ENCODE data around the gene PDE4B. TPM values are rescaled to one million over a fixed set of nuclear protein-coding genes. Genes with fewer than 3 reads are reported as not detected.

The PDE4B gene
- total RNA-seq, 1 donor from 2014 or later, result 1.2 TPM

DNA sequence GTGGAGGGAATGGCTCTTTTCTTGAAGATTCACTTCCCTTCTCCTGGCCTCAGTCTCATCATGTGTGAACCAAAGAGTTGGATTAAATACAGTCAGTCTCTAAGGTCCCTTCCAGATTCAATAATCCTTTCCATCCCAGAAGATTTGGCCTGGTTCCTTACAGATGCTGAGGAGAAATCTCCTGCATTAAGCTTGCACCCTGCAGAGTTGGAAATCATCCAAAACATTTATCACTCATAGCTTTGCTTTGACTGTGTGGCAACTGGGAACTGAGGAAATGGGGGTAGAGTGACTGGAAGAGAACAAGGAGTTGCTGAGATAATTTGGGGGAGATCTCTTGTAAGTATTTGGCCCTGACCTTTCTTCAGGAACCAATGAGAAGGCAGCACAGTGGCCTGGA is 520.7 kb downstream of the PDE4B start:
- no peaks in the 10 kb centered on the region for H3F3A ChIP-seq (ENCODE audit: low read depth)
- no peak overlapping the region for H3K4me3 Mint-ChIP-seq

DNA sequence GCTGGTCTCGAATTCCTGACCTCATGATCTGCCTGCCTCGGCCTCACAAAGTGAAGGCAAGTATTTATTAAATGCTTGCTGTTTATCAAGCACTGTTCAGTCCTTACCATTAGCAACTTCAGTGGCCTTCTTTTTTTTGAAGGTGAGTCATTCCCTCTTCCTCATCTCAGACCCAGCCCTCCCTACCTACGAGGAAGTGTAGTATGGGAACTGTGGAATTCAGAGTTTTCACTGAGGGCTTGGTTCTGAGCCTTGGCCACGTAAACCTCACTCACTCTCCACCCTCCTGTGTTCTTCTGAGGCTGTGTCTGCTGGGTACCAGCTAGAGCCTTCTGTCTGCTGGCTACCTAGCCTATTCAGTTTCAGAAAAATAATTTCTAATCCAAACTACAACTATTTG is 523.0 kb downstream of the PDE4B start:
- Histone ChIP-seq H3K36me3 (no peaks in the 10 kb centered on the region), H3K4me1 (no peaks in the 10 kb centered on the region), H3K4me3 (no peak overlapping the region), H3K27me3 (no peaks in the 10 kb centered on the region), H3K4me2 (no peak overlapping the region), H3K9ac (no peak overlapping the region), H2AFZ (replicated peaks) (no peak overlapping the region), H4K20me1 (ENCODE audit: low read depth) (no peaks in the 10 kb centered on the region), H3K79me2 (ENCODE audit: low read depth) (no peaks in the 10 kb centered on the region), H3K27ac (no peak overlapping the region), H3K9me3 (ENCODE audit: low read depth) (no peaks in the 10 kb centered on the region), H3F3A (ENCODE audit: low read depth) (no peaks in the 10 kb centered on the region)
- Mint-ChIP-seq H3K9me3 (no peaks in the 10 kb centered on the region), H3K27ac (no peak overlapping the region), H3K4me1 (no peaks in the 10 kb centered on the region), H3K4me3 (no peak overlapping the region), H3K27me3 (ENCODE audit: insufficient read depth, low read depth) (no peaks in the 10 kb centered on the region), H3K36me3 (peaks cover 1% of the 10 kb centered on the region)
- no peak for TF ChIP-seq EZH2 (IDR thresholded peaks at IDR 0.05)
- TF ChIP-seq, protein P1, sequence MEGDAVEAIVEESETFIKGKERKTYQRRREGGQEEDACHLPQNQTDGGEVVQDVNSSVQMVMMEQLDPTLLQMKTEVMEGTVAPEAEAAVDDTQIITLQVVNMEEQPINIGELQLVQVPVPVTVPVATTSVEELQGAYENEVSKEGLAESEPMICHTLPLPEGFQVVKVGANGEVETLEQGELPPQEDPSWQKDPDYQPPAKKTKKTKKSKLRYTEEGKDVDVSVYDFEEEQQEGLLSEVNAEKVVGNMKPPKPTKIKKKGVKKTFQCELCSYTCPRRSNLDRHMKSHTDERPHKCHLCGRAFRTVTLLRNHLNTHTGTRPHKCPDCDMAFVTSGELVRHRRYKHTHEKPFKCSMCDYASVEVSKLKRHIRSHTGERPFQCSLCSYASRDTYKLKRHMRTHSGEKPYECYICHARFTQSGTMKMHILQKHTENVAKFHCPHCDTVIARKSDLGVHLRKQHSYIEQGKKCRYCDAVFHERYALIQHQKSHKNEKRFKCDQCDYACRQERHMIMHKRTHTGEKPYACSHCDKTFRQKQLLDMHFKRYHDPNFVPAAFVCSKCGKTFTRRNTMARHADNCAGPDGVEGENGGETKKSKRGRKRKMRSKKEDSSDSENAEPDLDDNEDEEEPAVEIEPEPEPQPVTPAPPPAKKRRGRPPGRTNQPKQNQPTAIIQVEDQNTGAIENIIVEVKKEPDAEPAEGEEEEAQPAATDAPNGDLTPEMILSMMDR (IDR thresholded peaks at IDR 0.05), result no peak
- no peak for TF ChIP-seq EZH2phosphoT487 (IDR thresholded peaks at IDR 0.05)
- DNase-seq (ENCODE audit: low spot score), result no peak

More for the DNA sequence above, 520.7 kb downstream of the PDE4B start:
- H3K27me3 Mint-ChIP-seq (ENCODE audit: insufficient read depth, low read depth), result no peaks in the 10 kb centered on the region
- no peaks in the 10 kb centered on the region for H3K4me1 Mint-ChIP-seq
- H3K9me3 Mint-ChIP-seq, result no peaks in the 10 kb centered on the region
- H3K79me2 ChIP-seq (ENCODE audit: low read depth), result no peaks in the 10 kb centered on the region
- H3K36me3 ChIP-seq, result no peaks in the 10 kb centered on the region
- no peak for DNase-seq (ENCODE audit: low spot score)
- no peaks in the 10 kb centered on the region for H4K20me1 ChIP-seq (ENCODE audit: low read depth)
- no peak overlapping the region for H3K27ac ChIP-seq
- no peak overlapping the region for H2AFZ ChIP-seq (replicated peaks)
- no peaks in the 10 kb centered on the region for H3K4me1 ChIP-seq
- H3K27me3 ChIP-seq, result no peaks in the 10 kb centered on the region
- H3K4me3 ChIP-seq, result no peak overlapping the region
- H3K4me2 ChIP-seq, result no peak overlapping the region
- H3K36me3 Mint-ChIP-seq, result no peaks in the 10 kb centered on the region
- no peaks in the 10 kb centered on the region for H3K9me3 ChIP-seq (ENCODE audit: low read depth)
- no peak for TF ChIP-seq EZH2 (IDR thresholded peaks at IDR 0.05)
- TF ChIP-seq, protein P1 (IDR thresholded peaks at IDR 0.05), result no peak
- TF ChIP-seq EZH2phosphoT487 (IDR thresholded peaks at IDR 0.05), result no peak
- no peak overlapping the region for H3K27ac Mint-ChIP-seq
- no peak overlapping the region for H3K9ac ChIP-seq

DNA sequence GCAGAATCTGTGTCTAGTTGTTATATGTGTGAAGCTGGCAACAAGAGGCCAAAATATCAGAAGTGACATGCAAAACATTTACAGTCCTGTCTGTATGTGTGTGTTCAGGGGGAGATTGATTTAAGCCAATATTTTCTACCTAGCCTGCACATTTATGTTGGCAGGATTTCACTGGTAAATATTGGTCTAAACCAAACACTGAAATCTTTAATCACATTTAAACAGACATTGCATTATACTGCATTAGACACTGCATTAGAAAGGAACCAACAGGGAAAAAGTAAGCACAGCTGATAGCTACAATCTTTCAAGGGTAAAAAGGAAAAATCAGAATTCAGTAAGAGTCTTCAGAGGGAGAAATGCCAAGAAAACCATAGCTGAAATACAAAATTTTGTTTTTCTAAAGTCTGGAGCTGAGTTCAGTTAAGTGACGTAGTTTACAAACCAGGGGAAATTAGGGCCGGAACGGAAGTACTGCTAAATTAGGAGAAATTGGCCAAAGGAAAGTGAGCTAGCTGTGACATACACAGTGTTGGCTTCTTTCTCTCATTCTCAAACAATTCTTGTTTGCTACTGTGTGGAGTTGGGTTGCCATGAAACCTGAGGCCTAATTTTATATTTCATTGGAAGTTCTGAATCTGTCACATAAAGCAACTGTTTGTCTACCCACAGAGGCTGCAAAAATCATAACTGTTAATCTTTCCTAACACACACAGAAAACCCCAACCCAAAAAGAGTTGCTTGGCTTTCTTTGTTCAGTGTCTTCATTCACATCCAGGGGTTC is 524.0 kb downstream of the PDE4B start:
- Histone ChIP-seq H3K79me2 (ENCODE audit: low read depth) (no peaks in the 10 kb centered on the region), H3K4me3 (no peak overlapping the region), H3K36me3 (no peaks in the 10 kb centered on the region), H3F3A (ENCODE audit: low read depth) (no peaks in the 10 kb centered on the region), H3K9ac (no peak overlapping the region), H3K4me1 (no peaks in the 10 kb centered on the region), H3K27me3 (no peaks in the 10 kb centered on the region), H3K9me3 (ENCODE audit: low read depth) (no peaks in the 10 kb centered on the region), H2AFZ (replicated peaks) (peak overlapping the region; percentile 55), H4K20me1 (ENCODE audit: low read depth) (no peaks in the 10 kb centered on the region), H3K27ac (no peak overlapping the region), H3K4me2 (no peak overlapping the region)
- no peaks in the 10 kb centered on the region for H3K4me1 Mint-ChIP-seq
- no peaks in the 10 kb centered on the region for H3K27me3 Mint-ChIP-seq (ENCODE audit: insufficient read depth, low read depth)
- no peak overlapping the region for H3K27ac Mint-ChIP-seq
- no peak for TF ChIP-seq EZH2phosphoT487 (IDR thresholded peaks at IDR 0.05)
- TF ChIP-seq, protein P1 (IDR thresholded peaks at IDR 0.05), result no peak
- TF ChIP-seq EZH2 (IDR thresholded peaks at IDR 0.05), result no peak
- peaks cover 4% of the 10 kb centered on the region for H3K36me3 Mint-ChIP-seq
- no peaks in the 10 kb centered on the region for H3K9me3 Mint-ChIP-seq
- no peak for DNase-seq (ENCODE audit: low spot score)
- no peak overlapping the region for H3K4me3 Mint-ChIP-seq
